Measurements from ENCODE around the gene TRAF1. TPM values are rescaled to one million over a fixed set of nuclear protein-coding genes. Genes with fewer than 3 reads are reported as not detected.
A peak's percentile ranks its signal among the peaks of the same experiment; 100 is the strongest.

TRAF1 gene
- total and polyA plus RNA-seq, 10 of the 15 experiments (the other 5 are each of a cell fraction or from before 2014, with no cell fraction given) = 13.8 to 163 (median 128) TPM

DNA sequence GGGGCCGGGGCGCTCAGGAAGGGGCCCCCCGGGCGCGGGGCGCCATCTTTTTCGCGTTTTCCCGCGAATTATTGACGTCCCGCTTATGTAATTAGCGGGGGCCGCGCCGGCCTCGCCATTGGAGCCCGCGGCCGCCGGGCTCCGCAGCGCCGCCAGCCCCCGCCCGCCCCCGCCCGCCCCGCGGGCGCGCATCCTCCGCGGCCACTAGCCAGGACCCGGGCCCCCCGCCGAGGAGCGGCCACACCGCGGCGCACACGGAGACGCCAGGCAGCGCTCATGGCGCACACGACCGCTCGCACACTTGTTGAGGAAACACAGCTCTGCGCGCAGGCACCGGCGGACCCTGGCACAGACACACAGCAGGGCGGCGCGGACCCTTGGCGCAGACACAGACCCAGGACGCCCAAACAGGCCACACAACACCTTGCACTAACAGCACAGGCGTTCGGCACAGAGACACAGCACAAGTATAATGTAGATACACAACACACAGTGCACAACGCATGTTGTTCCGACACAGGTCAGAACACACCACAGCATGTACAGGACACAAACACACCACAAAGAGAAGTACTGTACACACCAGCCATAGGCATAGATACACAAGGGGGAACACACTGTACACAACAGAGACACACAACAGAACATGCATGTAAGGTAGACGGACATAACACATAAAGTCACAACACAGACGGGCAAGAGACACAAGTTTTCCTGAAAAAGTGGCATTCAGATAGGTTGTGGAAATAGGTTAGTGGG lies 49.1 kb downstream of the TRAF1 start:
- H3K79me2 ChIP-seq (ENCODE audit: control insufficient read depth, insufficient read depth, low read length) = peaks cover 39% of the 10 kb centered on the region
- peaks cover 12 to 20% of the 10 kb centered on the region in 2 experiments for H3K36me3 ChIP-seq (ENCODE audit: control insufficient read depth in 2 of 2, insufficient read depth in 2 of 2, low read length in 1 of 2)
- ChIA-PET SMC1A (ENCODE audit: uncharacterized antibody, unreplicated experiment) (interaction anchor here (1.0 to 3.2 kb wide), 6 partner anchors 10 to 58 kb away, joined by 3 to 17 read pairs (median 6); partner anchors contain the start of gene TRAF1), POLR2A (interaction anchor here (0.6 to 8.2 kb wide), 6 partner anchors 14 to 56 kb away, joined by 3 to 75 read pairs (median 4); no protein-coding TSS in a partner anchor), RAD21 (ENCODE audit: unreplicated experiment) (interaction anchor here (0.9 to 3.9 kb wide), 9 partner anchors 15 to 104 kb away, joined by 3 to 16 read pairs (median 4); partner anchors contain the start of gene TRAF1), CTCF (interaction anchor here (1.0 to 2.5 kb wide), 5 partner anchors 18 to 104 kb away, joined by 3 to 11 read pairs (median 4); no protein-coding TSS in a partner anchor)
- under 1% methylated on average over 15 of the region's 63 CpGs for WGBS (ENCODE audit: insufficient coverage, insufficient replicate concordance, low lambda C conversion rate, missing lambda C conversion rate)
- no peaks in the 10 kb centered on the region for H4K20me1 ChIP-seq (ENCODE audit: control insufficient read depth, insufficient read depth)
- H3K9me3 ChIP-seq (replicated peaks; ENCODE audit: control insufficient read depth, insufficient read depth, low read length) = no peaks in the 10 kb centered on the region
- no TSS peak for BruUV-seq (replicated peaks)
- ATAC-seq (peak; percentile 49), DNase-seq (ENCODE audit: low read depth, low spot score) (no peak), FAIRE-seq (peak; percentile 31)
- in situ Hi-C loops (cut with MboI) = no loop called here
- peak overlapping the region; percentile 95 for H3K27ac ChIP-seq (ENCODE audit: control insufficient read depth, insufficient read depth)
- intact Hi-C loops (cut with micrococcal nuclease; ENCODE audit: unreplicated experiment) = loop anchor here (1.0 to 5.0 kb wide), 3 partner anchors 9 to 85 kb away; partner anchors contain the start of gene FBXW2
- no peaks in the 10 kb centered on the region for H3K27me3 ChIP-seq (replicated peaks in 1 of 2; ENCODE audit: control insufficient read depth in 2 of 2, insufficient read depth in 2 of 2, low read length in 1 of 2)
- peaks cover 27% of the 10 kb centered on the region for H3K4me1 ChIP-seq (ENCODE audit: control insufficient read depth, insufficient read depth, low read length)
- peak overlapping the region; percentile 90 for H2AFZ ChIP-seq (ENCODE audit: control insufficient read depth, low read depth, low read length)
- peak overlapping the region; percentile 93 for H3K4me2 ChIP-seq (ENCODE audit: control insufficient read depth, insufficient read depth)
- peak overlapping the region; percentile 80 for H3K4me3 ChIP-seq
- H3K9ac ChIP-seq (ENCODE audit: control insufficient read depth, insufficient read depth, low read length) = peak overlapping the region; percentile 91
- TF ChIP-seq PML (IDR thresholded peaks at IDR 0.05; ENCODE audit: low read length) = no peak
- TF ChIP-seq CHD2 (IDR thresholded peaks at IDR 0.05; ENCODE audit: borderline replicate concordance, low read depth, low read length) = no peak
- peak; percentile 12 to 33 (median 25); a peak in 4 of 6 replicates for TF ChIP-seq CTCF (IDR thresholded peaks at IDR 0.05 in 2 of 3, conservative IDR thresholded peaks at IDR 0.05 in 1 of 3; ENCODE audit: control insufficient read depth in 2 of 3, extremely low read depth in 1 of 3, insufficient read depth in 1 of 3, low read depth in 3 of 3, low read length in 3 of 3)
- TF ChIP-seq POLR2A (IDR thresholded peaks at IDR 0.05; ENCODE audit: low read depth, low read length) = peak; percentile 92
- TF ChIP-seq PRDM15 (CRISPR knock-in tag; IDR thresholded peaks at IDR 0.05) = no peak
- TF ChIP-seq SRF (IDR thresholded peaks at IDR 0.05; ENCODE audit: low read depth in 2 of 2, low read length in 2 of 2) = no peak
- TF ChIP-seq BHLHE40 (IDR thresholded peaks at IDR 0.05; ENCODE audit: borderline replicate concordance in 1 of 2, low read depth in 2 of 2, low read length in 1 of 2) = peak in 1 of 2 experiments; percentile 76; a peak in 2 of 4 replicates
- TF ChIP-seq ZSCAN29 (IDR thresholded peaks at IDR 0.05) = no peak
- TF ChIP-seq ASH2L (IDR thresholded peaks at IDR 0.05; ENCODE audit: borderline replicate concordance, low read depth) = no peak
- TF ChIP-seq SIX5 (IDR thresholded peaks at IDR 0.05; ENCODE audit: low read depth, low read length, severe bottlenecking) = no peak
- TF ChIP-seq TARDBP (IDR thresholded peaks at IDR 0.05; ENCODE audit: borderline replicate concordance) = no peak
- peak; percentile 76; the same call in 1 of the 2 replicates for TF ChIP-seq NBN (IDR thresholded peaks at IDR 0.05)
- no peak for TF ChIP-seq CBX5 (IDR thresholded peaks at IDR 0.05; ENCODE audit: low read depth)
- no peak for TF ChIP-seq IRF3 (IDR thresholded peaks at IDR 0.05)
- TF ChIP-seq ESRRA (IDR thresholded peaks at IDR 0.05; ENCODE audit: low read length) = no peak
- no peak; the same call in 1 of the 2 replicates for TF ChIP-seq MAX (IDR thresholded peaks at IDR 0.05; ENCODE audit: low read depth, low read length)
